Astrocyte (in vitro differentiated cells and primary cell): ENCODE measurements around the gene EGFR.

Experiments used
- CTCF ChIP-seq: IDR thresholded peaks from 2 replicates; pipeline ENCODE4 v1.5.1; 2011; ENCODE audit warnings: low read depth, mild to moderate bottlenecking, inconsistent platforms, low read length, moderate library complexity; ENCODE audit not compliant: insufficient read depth
- EZH2 ChIP-seq: IDR thresholded peaks from 2 replicates; pipeline ENCODE4 v1.6.1; 2012; ENCODE audit warnings: mild to moderate bottlenecking, low read length, inconsistent platforms; ENCODE audit not compliant: insufficient read depth

DNA sequence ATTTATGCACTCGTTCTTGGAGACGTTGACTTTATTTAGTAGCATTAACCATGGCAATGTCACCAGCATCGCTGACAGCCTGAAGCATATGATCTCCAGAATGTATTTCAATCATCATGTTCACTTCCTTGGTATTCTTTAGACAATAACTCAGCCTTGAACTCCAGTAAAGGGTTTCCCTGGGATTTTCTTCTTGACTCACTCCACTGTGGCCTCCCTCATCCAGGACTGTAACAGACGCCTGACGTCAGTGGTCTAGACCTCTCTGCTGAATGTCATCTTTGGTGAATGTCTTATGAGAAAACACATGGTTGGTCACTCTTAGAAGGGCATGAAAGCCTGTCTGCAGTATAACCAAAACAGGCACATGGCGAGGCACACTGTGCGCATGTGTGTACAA lies 64.4 kb downstream of the EGFR start:
- TF ChIP-seq EZH2: no peak
- no peak for TF ChIP-seq CTCF
